PC-3 (cell line): ENCODE results near the gene ACADM. TPM values are rescaled to one million over a fixed set of nuclear protein-coding genes. Genes with fewer than 3 reads are reported as not detected.
"Not testable (repeated sequence)": the region's sequence is repeated elsewhere in the genome, so short reads cannot be mapped to it uniquely, and the experiment has no call there.

Experiments used
- ATAC-seq: fragments of 200-7000 bp; cut with Tn5 transposase; 2 replicates; pipeline ENCODE4 v1.9.1; 2020; ENCODE audit warnings: mild to moderate bottlenecking, moderate library complexity
- BruUV-seq: library from RNA; stranded (reverse); fragments of 400-500 nt; replicated peaks from 2 replicates; lab custom pipeline; 2021; lab: Mats Ljungman, UMichigan
- CTCF ChIA-PET: fragments of 300-600 bp; sonication (Branson Sonifier 250); formaldehyde crosslinking; loops from one replicate; lab custom pipeline; 2022; ENCODE audit warnings: antibody characterized with exemption; lab: Charles Lee
- POLR2A ChIA-PET: fragments of 300-600 bp; sonication (Branson Sonifier 250); formaldehyde crosslinking; loops from one replicate; lab custom pipeline; 2022; ENCODE audit warnings: antibody characterized with exemption; ENCODE audit not compliant: unreplicated experiment; lab: Charles Lee
- DNase-seq: peaks from one replicate; pipeline ENCODE4 v3.0.0-alpha.2; 2015
- H2AFZ ChIP-seq: fragments of 300-600 bp; sonication (generic); 2 replicates; pipeline ENCODE4 v1.6.0; 2016; ENCODE audit warnings: antibody characterized with exemption, low read length
- H3F3A ChIP-seq: fragments of 300-600 bp; sonication (generic); one replicate; pipeline ENCODE4 v1.6.0; 2017; ENCODE audit warnings: antibody characterized with exemption, low read length, control low read depth, mild to moderate bottlenecking; ENCODE audit not compliant: unreplicated experiment
- H3K27ac ChIP-seq: fragments of 300-600 bp; sonication (generic); 2 replicates; pipeline ENCODE4 v1.5.1; 2016; ENCODE audit warnings: mild to moderate bottlenecking, low read length
- H3K27me3 ChIP-seq: fragments of 300-600 bp; sonication (generic); 2 replicates; pipeline ENCODE4 v1.6.1; 2016; ENCODE audit warnings: low read length, mixed read lengths
- H3K36me3 ChIP-seq: fragments of 300-600 bp; sonication (generic); 2 replicates; pipeline ENCODE4 v1.6.1; 2016; ENCODE audit warnings: low read depth, mixed run types, low read length, mixed read lengths
- H3K4me1 ChIP-seq: fragments of 300-600 bp; sonication (generic); 2 replicates; pipeline ENCODE4 v1.5.1; 2016; ENCODE audit warnings: low read length; ENCODE audit not compliant: insufficient read depth
- H3K4me2 ChIP-seq: fragments of 300-600 bp; sonication (generic); 2 replicates; pipeline ENCODE4 v1.6.0; 2016; ENCODE audit warnings: low read length
- H3K4me3 ChIP-seq: fragments of 300-600 bp; sonication (generic); 2 replicates; pipeline ENCODE4 v1.5.1; 2016; ENCODE audit warnings: mild to moderate bottlenecking, low read length, mixed read lengths
- H3K79me2 ChIP-seq: fragments of 300-600 bp; sonication (generic); 2 replicates; pipeline ENCODE4 v1.6.1; 2017; ENCODE audit warnings: low read length, mixed read lengths
- H3K9ac ChIP-seq: fragments of 300-600 bp; sonication (generic); 2 replicates; pipeline ENCODE4 v1.6.0; 2016; ENCODE audit warnings: mild to moderate bottlenecking, low read length
- H3K9me2 ChIP-seq: fragments of 300-600 bp; sonication (generic); replicated peaks from 2 replicates; pipeline ENCODE4 v1.6.1; 2016; ENCODE audit warnings: mixed run types, low read length, mixed read lengths
- H3K9me3 ChIP-seq: fragments of 300-600 bp; sonication (generic); 2 replicates; pipeline ENCODE4 v1.6.1; 2016; ENCODE audit warnings: low read length, mixed read lengths
- H4K20me1 ChIP-seq: fragments of 300-600 bp; sonication (generic); 2 replicates; pipeline ENCODE4 v1.6.1; 2016; ENCODE audit warnings: low read length, mixed read lengths
- CTCF ChIP-seq: fragments of 300-600 bp; sonication (generic); conservative IDR thresholded peaks from 2 replicates; pipeline ENCODE4 v1.5.1; 2017; ENCODE audit warnings: antibody characterized with exemption, low read depth, mild to moderate bottlenecking, low read length
- EZH2 ChIP-seq: fragments of 300-600 bp; sonication (generic); IDR thresholded peaks from one replicate; pipeline ENCODE4 v1.6.1; 2017; ENCODE audit warnings: antibody characterized with exemption, mild to moderate bottlenecking, low read length; ENCODE audit not compliant: unreplicated experiment
- EZH2phosphoT487 ChIP-seq: fragments of 300-600 bp; sonication (generic); IDR thresholded peaks from 2 replicates; pipeline ENCODE4 v1.6.1; 2018; ENCODE audit warnings: mild to moderate bottlenecking, antibody characterized with exemption, low read length, borderline replicate concordance
- intact Hi-C: fragments of 100-400 bp; cut with micrococcal nuclease; formaldehyde crosslinking; loops from 2 replicates; pipeline ENCODE4 v1.9.0; 2023
- total RNA-seq: library from RNA; depleted of rRNA; stranded (reverse); fragments of >200 nt; gene quantifications from 2 replicates; pipeline ENCODE4 v1.2.3, GENCODE V29; 2014

Gene ACADM
- total RNA-seq, 1 experiment from 2014 or later, result 25.0 TPM

GRCh38 chr1:75768016-75768415 lies 43.5 kb downstream of the ACADM start:
- ATAC-seq, result no peak

GRCh38 chr1:75770761-75771160 lies 46.3 kb downstream of the ACADM start:
- Histone ChIP-seq H3K27me3 (no peaks in the 10 kb centered on the region), H3K9me2 (no peaks in the 10 kb centered on the region), H3K4me1 (peaks cover 9% of the 10 kb centered on the region), H3K9me3 (no peaks in the 10 kb centered on the region), H3F3A (peaks cover 6% of the 10 kb centered on the region), H3K79me2 (no peaks in the 10 kb centered on the region), H3K36me3 (no peaks in the 10 kb centered on the region), H3K27ac (no peak overlapping the region), H4K20me1 (no peaks in the 10 kb centered on the region), H3K4me2 (no peak overlapping the region), H2AFZ (no peak overlapping the region), H3K9ac (no peak overlapping the region), H3K4me3 (no peak overlapping the region)
- intact Hi-C loops, result no loop called here
- no peak for ATAC-seq
- POLR2A ChIA-PET, result no interaction called here
- CTCF ChIA-PET, result no interaction called here
- TF ChIP-seq EZH2phosphoT487 (no peak), CTCF (no peak), EZH2 (no peak)
- BruUV-seq, result no TSS peak
- DNase-seq, result no peak

More at GRCh38 chr1:75768016-75768415, 43.5 kb downstream of the ACADM start:
- H2AFZ ChIP-seq, result no peak overlapping the region
- H3K79me2 ChIP-seq, result no peaks in the 10 kb centered on the region
- DNase-seq, result no peak
- no peak overlapping the region for H3K4me3 ChIP-seq
- BruUV-seq, result no TSS peak
- peaks cover 6% of the 10 kb centered on the region for H3F3A ChIP-seq
- H3K36me3 ChIP-seq, result no peaks in the 10 kb centered on the region
- no peaks in the 10 kb centered on the region for H4K20me1 ChIP-seq
- peaks cover 21% of the 10 kb centered on the region for H3K4me1 ChIP-seq
- H3K27ac ChIP-seq, result no peak overlapping the region
- H3K9ac ChIP-seq, result no peak overlapping the region
- H3K4me2 ChIP-seq, result no peak overlapping the region
- intact Hi-C loops, result no loop called here
- no peaks in the 10 kb centered on the region for H3K9me2 ChIP-seq
- no peaks in the 10 kb centered on the region for H3K9me3 ChIP-seq
- no peak for TF ChIP-seq EZH2phosphoT487
- no peak for TF ChIP-seq CTCF
- TF ChIP-seq EZH2, result no peak
- CTCF ChIA-PET, result no interaction called here
- POLR2A ChIA-PET, result no interaction called here
- H3K27me3 ChIP-seq, result no peaks in the 10 kb centered on the region

GRCh38 chr1:75771978-75772377 lies 47.5 kb downstream of the ACADM start:
- no peak for ATAC-seq

GRCh38 chr1:75777812-75778211 lies 53.3 kb downstream of the ACADM start:
- intact Hi-C loops, result not testable (repeated sequence)

More at GRCh38 chr1:75771978-75772377, 47.5 kb downstream of the ACADM start:
- BruUV-seq, result no TSS peak
- no peak overlapping the region for H3K4me3 ChIP-seq
- H4K20me1 ChIP-seq, result no peaks in the 10 kb centered on the region
- TF ChIP-seq EZH2phosphoT487, result no peak
- POLR2A ChIA-PET, result no interaction called here
- H3K9me3 ChIP-seq, result no peaks in the 10 kb centered on the region
- no peaks in the 10 kb centered on the region for H3F3A ChIP-seq
- H3K27me3 ChIP-seq, result no peaks in the 10 kb centered on the region
- no peaks in the 10 kb centered on the region for H3K9me2 ChIP-seq
- intact Hi-C loops, result no loop called here
- no peak overlapping the region for H3K9ac ChIP-seq
- no peak overlapping the region for H2AFZ ChIP-seq
- H3K4me1 ChIP-seq, result no peaks in the 10 kb centered on the region
- no peaks in the 10 kb centered on the region for H3K36me3 ChIP-seq
- no peak overlapping the region for H3K4me2 ChIP-seq
- H3K79me2 ChIP-seq, result no peaks in the 10 kb centered on the region
- CTCF ChIA-PET, result no interaction called here
- H3K27ac ChIP-seq, result no peak overlapping the region
- DNase-seq, result no peak

GRCh38 chr1:75778694-75779093 lies 54.2 kb downstream of the ACADM start:
- intact Hi-C loops, H3K9me3 ChIP-seq, ATAC-seq, H3K9me2 ChIP-seq, H3K4me1 ChIP-seq, H3K79me2 ChIP-seq, H3K27me3 ChIP-seq, H3K27ac ChIP-seq, H4K20me1 ChIP-seq, H3K4me2 ChIP-seq, H3K9ac ChIP-seq, CTCF ChIA-PET, H3K36me3 ChIP-seq, BruUV-seq, H3K4me3 ChIP-seq, H3F3A ChIP-seq, H2AFZ ChIP-seq, DNase-seq, POLR2A ChIA-PET: not testable (repeated sequence)

More at GRCh38 chr1:75777812-75778211, 53.3 kb downstream of the ACADM start:
- DNase-seq, H3K36me3 ChIP-seq, H3K9ac ChIP-seq, H3K79me2 ChIP-seq, ATAC-seq, H3K4me1 ChIP-seq, H2AFZ ChIP-seq, H3K9me3 ChIP-seq, H3K27me3 ChIP-seq, CTCF ChIA-PET, POLR2A ChIA-PET, H4K20me1 ChIP-seq, BruUV-seq, H3K9me2 ChIP-seq, H3K27ac ChIP-seq, H3F3A ChIP-seq, H3K4me2 ChIP-seq, H3K4me3 ChIP-seq: not testable (repeated sequence)
